Upper lobe of right lung (tissue), 1 donor: ENCODE results near the gene GLIPR1L1. TPM values are rescaled to one million over a fixed set of nuclear protein-coding genes. Genes with fewer than 3 reads are reported as not detected.
A peak's percentile ranks its signal among the peaks of the same experiment; 100 is the strongest.
"Not testable (repeated sequence)": the region's sequence is repeated elsewhere in the genome, so short reads cannot be mapped to it uniquely, and the experiment has no call there.

Source experiments
- ATAC-seq: fragments of 200-7000 bp; cut with Tn5 transposase; one replicate; pipeline ENCODE4 v1.9.1; 2020; ENCODE audit warnings: mild to moderate bottlenecking, moderate library complexity
- DNase-seq: peaks from one replicate; pipeline ENCODE4 v3.0.0-alpha.2; 2020
- H3K27ac ChIP-seq: fragments of 200-600 bp; one replicate; pipeline ENCODE4 v1.8.0; 2022
- H3K27me3 ChIP-seq: fragments of 200-600 bp; one replicate; pipeline ENCODE4 v1.8.0; 2022; ENCODE audit warnings: mild to moderate bottlenecking
- H3K36me3 ChIP-seq: fragments of 200-600 bp; one replicate; pipeline ENCODE4 v1.8.0; 2022
- H3K4me1 ChIP-seq: fragments of 200-600 bp; one replicate; pipeline ENCODE4 v1.8.0; 2022
- H3K4me3 ChIP-seq: fragments of 200-600 bp; one replicate; pipeline ENCODE4 v1.8.0; 2022; ENCODE audit warnings: mild to moderate bottlenecking
- H3K9me3 ChIP-seq: fragments of 200-600 bp; one replicate; pipeline ENCODE4 v1.8.0; 2022
- intact Hi-C: fragments of 100-400 bp; cut with DNase I; formaldehyde crosslinking; loops from one replicate; pipeline ENCODE4 v1.11.0; 2022
- total RNA-seq: library from RNA; stranded (reverse); fragmentation: NEBNext Ultra II Directional; extraction: Animal tissue kit (Norgen Biotek cat#: 25700); gene quantifications from one replicate; pipeline ENCODE4 v1.2.1, GENCODE V29; 2021
- TF ChIP-seq, protein P1 (sequence below): fragments of 200-600 bp; IDR thresholded peaks from one replicate; pipeline ENCODE4 v1.8.0; 2022; ENCODE audit warnings: antibody characterized with exemption
- donor health status: DM: no; HTN: yes; CAD: no; lungs with severe emphysema.

Gene GLIPR1L1
- total RNA-seq, 1 donor from 2014 or later: not detected

DNA sequence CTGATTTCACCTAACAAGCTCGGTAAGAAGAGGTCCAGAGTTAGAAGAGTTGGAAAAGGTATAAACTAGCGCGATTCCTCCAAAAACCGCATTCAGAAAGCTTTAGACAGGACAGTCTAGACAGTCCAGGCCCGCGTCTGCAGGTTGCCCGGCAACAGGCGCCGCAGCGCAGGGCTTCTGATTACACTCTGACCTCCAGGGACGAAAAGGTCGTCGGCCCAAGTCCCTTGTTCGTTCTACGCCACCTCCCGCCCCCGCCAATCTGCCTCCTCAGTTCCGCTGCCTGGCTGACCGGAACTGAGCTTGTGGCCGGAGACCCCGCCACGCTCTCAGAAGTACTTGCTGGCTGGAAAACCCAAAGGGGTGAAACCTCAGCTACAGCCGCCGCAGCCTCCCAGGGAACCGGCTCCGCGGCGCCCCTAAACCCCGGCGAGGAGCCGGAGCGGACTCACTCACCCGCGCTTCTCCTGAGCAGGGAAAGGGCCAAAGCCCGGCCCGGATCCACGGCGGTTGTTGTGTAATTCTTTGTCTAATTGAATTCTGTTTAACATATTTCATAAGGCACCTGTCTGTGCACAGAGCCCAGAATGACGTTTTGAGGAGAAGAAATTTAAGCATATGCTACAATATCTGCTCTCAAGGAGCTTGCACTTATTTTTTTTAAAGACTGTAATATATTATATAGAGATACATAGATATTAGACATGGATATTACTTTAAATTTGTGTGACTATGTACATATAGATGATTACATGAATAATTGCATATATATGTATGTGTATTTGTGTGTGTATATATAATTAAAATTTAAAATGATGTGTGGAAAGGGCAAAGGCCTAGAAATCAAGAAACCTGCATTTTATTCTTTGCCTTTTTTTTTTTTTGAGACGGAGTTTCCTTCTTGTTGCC, 4.3 kb upstream of the GLIPR1L1 start, which contains the start of gene CAPS2:
Gene CAPS2, minus strand, starts transcription at position 407 of the 909 bp plus-strand sequence. CDS start 3,826 bp downstream, outside the sequence.
- peak within 1 kb of the TSS; percentile 61 for H3K4me3 ChIP-seq
- peak within 1 kb of the TSS; percentile 33 for H3K27ac ChIP-seq
- DNase-seq (peak; percentile 92), ATAC-seq (peak; percentile 98)
- no peaks in the 10 kb centered on the region for H3K9me3 ChIP-seq
- peaks cover 9% of the 10 kb centered on the region for H3K4me1 ChIP-seq
- H3K36me3 ChIP-seq: no peaks in the 10 kb centered on the region
- intact Hi-C loops: no loop called here
- TF ChIP-seq, protein P1, sequence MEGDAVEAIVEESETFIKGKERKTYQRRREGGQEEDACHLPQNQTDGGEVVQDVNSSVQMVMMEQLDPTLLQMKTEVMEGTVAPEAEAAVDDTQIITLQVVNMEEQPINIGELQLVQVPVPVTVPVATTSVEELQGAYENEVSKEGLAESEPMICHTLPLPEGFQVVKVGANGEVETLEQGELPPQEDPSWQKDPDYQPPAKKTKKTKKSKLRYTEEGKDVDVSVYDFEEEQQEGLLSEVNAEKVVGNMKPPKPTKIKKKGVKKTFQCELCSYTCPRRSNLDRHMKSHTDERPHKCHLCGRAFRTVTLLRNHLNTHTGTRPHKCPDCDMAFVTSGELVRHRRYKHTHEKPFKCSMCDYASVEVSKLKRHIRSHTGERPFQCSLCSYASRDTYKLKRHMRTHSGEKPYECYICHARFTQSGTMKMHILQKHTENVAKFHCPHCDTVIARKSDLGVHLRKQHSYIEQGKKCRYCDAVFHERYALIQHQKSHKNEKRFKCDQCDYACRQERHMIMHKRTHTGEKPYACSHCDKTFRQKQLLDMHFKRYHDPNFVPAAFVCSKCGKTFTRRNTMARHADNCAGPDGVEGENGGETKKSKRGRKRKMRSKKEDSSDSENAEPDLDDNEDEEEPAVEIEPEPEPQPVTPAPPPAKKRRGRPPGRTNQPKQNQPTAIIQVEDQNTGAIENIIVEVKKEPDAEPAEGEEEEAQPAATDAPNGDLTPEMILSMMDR: no peak
- no peaks in the 10 kb centered on the region for H3K27me3 ChIP-seq

DNA sequence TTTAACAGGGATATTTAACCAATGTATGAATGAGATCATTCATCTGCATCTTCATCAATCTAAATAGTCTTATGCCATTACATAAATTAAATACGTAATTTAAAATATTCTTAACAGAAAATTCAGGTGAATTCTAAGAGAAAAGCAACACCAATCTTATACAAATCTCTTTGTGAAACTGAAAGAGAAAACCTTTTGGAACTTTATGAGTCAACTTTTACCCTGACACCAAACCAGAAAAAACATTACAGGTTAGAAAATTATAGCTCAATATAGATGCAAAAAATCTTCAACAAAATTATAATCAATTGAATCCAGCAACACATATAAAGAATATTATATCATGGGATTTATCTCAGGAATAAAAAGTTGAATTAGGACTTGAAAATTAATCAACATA, 3.4 kb downstream of the GLIPR1L1 start:
- no peaks in the 10 kb centered on the region for H3K36me3 ChIP-seq
- ATAC-seq (no peak), DNase-seq (no peak)
- H3K27me3 ChIP-seq: no peaks in the 10 kb centered on the region
- H3K4me1 ChIP-seq: no peaks in the 10 kb centered on the region
- no peaks in the 10 kb centered on the region for H3K9me3 ChIP-seq
- TF ChIP-seq, protein P1: no peak
- H3K27ac ChIP-seq: no peak overlapping the region
- intact Hi-C loops: no loop called here
- H3K4me3 ChIP-seq: no peak overlapping the region

DNA sequence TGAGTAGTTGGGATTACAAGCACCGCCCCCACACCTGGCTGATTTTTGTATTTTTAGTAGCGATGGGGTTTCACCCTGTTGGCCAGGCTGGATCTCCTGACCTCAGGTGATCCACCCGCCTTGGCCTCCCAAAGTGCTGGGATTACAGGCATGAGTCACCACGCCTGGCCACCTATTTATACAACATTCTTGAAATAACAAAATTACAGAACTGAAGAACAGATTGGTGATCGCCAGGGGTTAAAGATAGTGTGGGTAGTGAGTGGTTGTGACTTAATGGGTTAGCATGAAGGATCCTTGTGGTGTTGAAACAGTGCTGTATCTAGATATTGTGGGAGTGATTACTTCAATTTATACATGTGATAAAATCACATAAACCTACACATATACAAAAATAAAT, 7.4 kb downstream of the GLIPR1L1 start:
- TF ChIP-seq, protein P1: no peak
- no peak overlapping the region for H3K27ac ChIP-seq
- no peaks in the 10 kb centered on the region for H3K36me3 ChIP-seq
- no peaks in the 10 kb centered on the region for H3K4me1 ChIP-seq
- no peak overlapping the region for H3K4me3 ChIP-seq
- H3K9me3 ChIP-seq: no peaks in the 10 kb centered on the region
- H3K27me3 ChIP-seq: no peaks in the 10 kb centered on the region
- intact Hi-C loops: no loop called here
- DNase-seq: no peak
- ATAC-seq: no peak

DNA sequence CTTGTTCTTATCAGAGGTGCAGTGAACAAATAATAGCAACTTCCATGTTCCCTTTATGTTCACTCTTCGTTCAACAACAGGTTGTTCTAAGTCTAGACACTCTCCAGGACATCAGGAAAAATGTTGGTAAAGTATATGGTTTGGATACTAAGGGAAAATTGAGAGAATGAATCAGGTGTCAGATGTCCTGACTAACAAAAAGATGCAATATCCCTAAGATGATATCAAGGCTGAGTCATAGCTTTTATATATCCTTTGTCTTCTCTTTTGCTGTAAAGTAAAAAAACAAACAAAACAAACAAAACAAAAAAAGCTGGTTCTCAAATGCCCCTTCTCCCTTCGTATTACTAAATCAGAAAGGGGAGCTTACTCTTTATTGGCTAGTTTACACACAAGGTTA, 11.1 kb downstream of the GLIPR1L1 start:
- DNase-seq (no peak), ATAC-seq (no peak)
- H3K36me3 ChIP-seq: no peaks in the 10 kb centered on the region
- no peaks in the 10 kb centered on the region for H3K4me1 ChIP-seq
- H3K4me3 ChIP-seq: no peak overlapping the region
- intact Hi-C loops: no loop called here
- TF ChIP-seq, protein P1: no peak
- no peak overlapping the region for H3K27ac ChIP-seq
- H3K9me3 ChIP-seq: no peaks in the 10 kb centered on the region
- H3K27me3 ChIP-seq: no peaks in the 10 kb centered on the region

DNA sequence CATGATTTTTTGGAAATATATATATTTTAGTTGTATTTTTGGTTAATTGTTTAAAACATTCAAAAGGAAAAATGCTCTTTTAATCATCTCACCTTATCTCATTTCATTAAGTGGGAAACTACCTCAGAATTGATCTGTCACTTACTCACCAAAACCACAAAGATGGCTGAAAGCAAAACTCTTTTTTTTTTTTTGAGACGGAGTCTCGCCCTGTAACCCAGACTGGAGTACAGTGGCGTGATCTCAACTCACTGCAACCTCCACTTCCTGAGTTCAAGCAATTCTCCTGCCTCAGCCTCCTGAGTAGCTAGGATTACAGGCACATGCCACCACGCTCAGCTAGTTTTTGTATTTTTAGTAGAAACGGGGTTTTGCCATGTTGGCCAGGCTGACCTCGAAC, 11.7 kb downstream of the GLIPR1L1 start:
- H3K4me1 ChIP-seq, ATAC-seq: not testable (repeated sequence)

DNA sequence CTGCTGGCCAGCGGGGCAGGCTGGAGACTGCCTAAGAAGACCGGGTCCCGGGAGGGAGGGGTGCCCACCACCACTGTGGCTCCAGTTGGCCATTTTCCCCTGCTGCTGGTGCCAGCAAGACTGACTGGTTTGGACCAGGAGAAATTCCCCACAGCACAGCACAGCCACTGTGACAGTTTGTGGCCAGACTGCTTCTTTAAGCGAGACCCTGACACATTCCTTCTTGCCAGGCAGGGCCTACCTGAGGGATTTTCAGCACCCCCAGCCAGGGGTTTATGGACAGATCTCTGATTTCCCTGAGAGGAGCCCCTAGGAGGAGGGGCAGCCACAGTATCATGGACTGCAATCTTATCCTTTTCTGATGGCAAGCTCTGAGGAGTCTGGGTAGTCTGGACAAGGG, 15.5 kb downstream of the GLIPR1L1 start:
- H3K27me3 ChIP-seq: no peaks in the 10 kb centered on the region

More for the DNA sequence above, 11.7 kb downstream of the GLIPR1L1 start:
- H3K4me3 ChIP-seq, H3K27me3 ChIP-seq, intact Hi-C loops, H3K36me3 ChIP-seq, H3K27ac ChIP-seq, H3K9me3 ChIP-seq, DNase-seq: not testable (repeated sequence)

More for the DNA sequence above, 15.5 kb downstream of the GLIPR1L1 start:
- intact Hi-C loops: no loop called here
- no peak overlapping the region for H3K4me3 ChIP-seq
- ATAC-seq (no peak), DNase-seq (no peak)
- no peaks in the 10 kb centered on the region for H3K36me3 ChIP-seq
- H3K4me1 ChIP-seq: no peaks in the 10 kb centered on the region
- TF ChIP-seq, protein P1: no peak
- no peak overlapping the region for H3K27ac ChIP-seq
- H3K9me3 ChIP-seq: no peaks in the 10 kb centered on the region
